IgD-negative memory B cell (primary cell): Measurements from ENCODE around the gene BAHCC1. TPM values are rescaled to one million over a fixed set of nuclear protein-coding genes. Genes with fewer than 3 reads are reported as not detected.

Experiments used
- H3K27ac Mint-ChIP-seq, 3 donors: one replicate each; pipeline ENCODE4 v1.8.0; 2020 to 2022; ENCODE audit warnings: mild to moderate bottlenecking in 3 of 3, mixed read lengths in 3 of 3, moderate library complexity in 1 of 3
- H3K27me3 Mint-ChIP-seq: one replicate; pipeline ENCODE4 v1.8.0; 2021; ENCODE audit warnings: mixed read lengths
- H3K36me3 Mint-ChIP-seq: one replicate; pipeline ENCODE4 v1.8.0; 2020; ENCODE audit warnings: mild to moderate bottlenecking, mixed read lengths
- H3K4me1 Mint-ChIP-seq, 3 donors: one replicate each; pipeline ENCODE4 v1.8.0; 2020 to 2022; ENCODE audit warnings: mixed read lengths in 3 of 3, mild to moderate bottlenecking in 1 of 3
- H3K4me3 Mint-ChIP-seq, 4 donors: one replicate each; pipeline ENCODE4 v1.8.0; 2020 to 2022; ENCODE audit warnings: mild to moderate bottlenecking in 4 of 4, mixed read lengths in 4 of 4, moderate library complexity in 3 of 4
- H3K9me3 Mint-ChIP-seq, 3 donors: one replicate each; pipeline ENCODE4 v1.8.0; 2020 to 2021; ENCODE audit warnings: mixed read lengths in 3 of 3, mild to moderate bottlenecking in 1 of 3
- polyA plus RNA-seq: library from polyadenylated mRNA; unstranded; fragments of 300-500 nt; fragmentation: Illumina TruSeq; gene quantifications from one replicate; pipeline ENCODE4 v1.2.3, GENCODE V29; 2021

Gene BAHCC1
- polyA plus RNA-seq, 1 donor from 2014 or later, result not detected

GRCh38 chr17:81500047-81500446 lies 104.8 kb downstream of the BAHCC1 start:
- Mint-ChIP-seq H3K4me1 (peaks cover 0 to 2% (median 0%) of the 10 kb centered on the region in 3 donors), H3K9me3 (no peaks in the 10 kb centered on the region), H3K4me3 (no peak overlapping the region), H3K36me3 (no peaks in the 10 kb centered on the region), H3K27me3 (peaks cover 1% of the 10 kb centered on the region), H3K27ac (peak overlapping the region in 1 of 3 donors; percentile 57)

DNA sequence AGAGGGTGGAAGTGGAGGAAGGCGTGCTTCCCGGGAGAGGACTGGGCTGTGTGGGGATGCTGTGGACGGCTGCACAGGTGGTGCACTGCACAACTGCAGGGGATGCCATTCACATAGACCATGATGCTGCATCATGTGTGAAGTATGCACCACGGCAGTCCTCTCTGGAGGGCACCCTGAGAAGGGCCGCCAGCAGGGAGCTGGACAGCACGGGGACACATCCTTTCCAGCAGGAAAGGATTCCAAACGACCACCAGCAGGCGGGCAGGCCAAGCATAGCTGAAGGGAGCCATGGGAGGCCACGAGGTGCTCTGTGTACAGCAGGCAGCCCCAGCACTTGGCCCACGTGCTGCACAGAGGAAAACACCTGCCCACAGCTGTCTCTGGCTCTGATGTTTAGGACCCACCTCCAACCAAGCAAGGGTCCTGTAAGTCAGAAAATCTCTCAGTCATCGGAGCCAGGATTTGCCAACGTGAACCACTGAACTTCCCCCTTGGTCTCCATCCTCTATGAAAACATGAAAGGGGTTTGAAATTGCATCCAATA lies 107.3 kb downstream of the BAHCC1 start:
- H3K9me3 Mint-ChIP-seq, result no peaks in the 10 kb centered on the region
- H3K27ac Mint-ChIP-seq, result peak overlapping the region in 1 of 3 donors; percentile 68
- no peaks in the 10 kb centered on the region for H3K27me3 Mint-ChIP-seq
- peak overlapping the region in 1 of 4 donors; percentile 17 for H3K4me3 Mint-ChIP-seq
- H3K36me3 Mint-ChIP-seq, result peaks cover under 1% of the 10 kb centered on the region
- H3K4me1 Mint-ChIP-seq, result peaks cover 0 to 2% (median 0%) of the 10 kb centered on the region in 3 donors

GRCh38 chr17:81503619-81504018 lies 108.4 kb downstream of the BAHCC1 start:
- H3K27ac Mint-ChIP-seq, result no peak overlapping the region
- peaks cover 0 to 2% (median 1%) of the 10 kb centered on the region in 3 donors for H3K4me1 Mint-ChIP-seq

GRCh38 chr17:81508639-81509206 lies 113.5 kb downstream of the BAHCC1 start:
- Mint-ChIP-seq H3K4me3 (peak overlapping the region; percentile 94 to 99 (median 97)), H3K9me3 (no peaks in the 10 kb centered on the region), H3K4me1 (peaks cover 25 to 33% (median 27%) of the 10 kb centered on the region in 3 donors), H3K36me3 (peaks cover 26% of the 10 kb centered on the region), H3K27me3 (no peaks in the 10 kb centered on the region), H3K27ac (peak overlapping the region; percentile 2 to 99 (median 96))

More at GRCh38 chr17:81503619-81504018, 108.4 kb downstream of the BAHCC1 start:
- Mint-ChIP-seq H3K9me3 (no peaks in the 10 kb centered on the region), H3K27me3 (no peaks in the 10 kb centered on the region), H3K4me3 (no peak overlapping the region), H3K36me3 (peaks cover 3% of the 10 kb centered on the region)

- H3K4me1 Mint-ChIP-seq, result peaks cover 25 to 33% (median 27%) of the 10 kb centered on the region in 3 donors
- peak overlapping the region; percentile 14 to 99 (median 96) for H3K27ac Mint-ChIP-seq
- H3K9me3 Mint-ChIP-seq, result no peaks in the 10 kb centered on the region
Measured at GRCh38 chr17:81509207-81509971, 114.1 kb downstream of the BAHCC1 start.

DNA sequence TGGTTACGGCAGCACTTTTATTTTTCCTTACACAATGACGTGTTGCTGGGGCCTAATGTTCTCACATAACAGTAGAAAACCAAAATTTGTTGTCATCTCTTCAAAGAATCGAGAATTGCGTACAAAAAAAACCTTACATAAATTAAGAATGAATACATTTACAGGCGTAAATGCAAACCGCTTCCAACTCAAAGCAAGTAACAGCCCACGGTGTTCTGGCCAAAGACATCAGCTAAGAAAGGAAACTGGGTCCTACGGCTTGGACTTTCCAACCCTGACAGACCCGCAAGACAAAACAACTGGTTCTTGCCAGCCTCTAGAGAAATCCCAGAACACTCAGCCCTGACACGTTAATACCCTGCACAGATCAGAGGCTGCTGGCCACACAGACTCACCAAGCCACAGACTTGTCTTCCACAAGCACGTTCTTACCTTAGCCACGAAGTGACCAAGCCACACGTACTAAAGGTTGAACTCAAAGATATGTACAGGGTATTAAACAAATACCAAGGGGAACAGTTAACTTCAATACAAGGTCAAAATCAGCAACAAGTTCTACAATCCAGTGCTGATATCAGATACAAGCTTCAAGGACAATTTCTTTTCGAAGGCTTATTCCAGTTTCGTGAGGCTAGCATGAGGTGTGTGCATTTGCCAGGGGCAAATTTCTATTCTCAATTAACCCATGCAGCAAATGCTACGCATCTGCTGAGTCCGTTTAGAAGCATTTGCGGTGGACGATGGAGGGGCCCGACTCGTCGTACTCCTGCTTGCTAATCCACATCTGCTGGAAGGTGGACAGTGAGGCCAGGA lies 114.9 kb downstream of the BAHCC1 start:
- H3K27ac Mint-ChIP-seq, result peak overlapping the region; percentile 85 to 99 (median 96)

More at GRCh38 chr17:81509207-81509971, 114.1 kb downstream of the BAHCC1 start:
- Mint-ChIP-seq H3K36me3 (peaks cover 26% of the 10 kb centered on the region), H3K4me3 (peak overlapping the region; percentile 94 to 99 (median 97)), H3K27me3 (no peaks in the 10 kb centered on the region)

DNA sequence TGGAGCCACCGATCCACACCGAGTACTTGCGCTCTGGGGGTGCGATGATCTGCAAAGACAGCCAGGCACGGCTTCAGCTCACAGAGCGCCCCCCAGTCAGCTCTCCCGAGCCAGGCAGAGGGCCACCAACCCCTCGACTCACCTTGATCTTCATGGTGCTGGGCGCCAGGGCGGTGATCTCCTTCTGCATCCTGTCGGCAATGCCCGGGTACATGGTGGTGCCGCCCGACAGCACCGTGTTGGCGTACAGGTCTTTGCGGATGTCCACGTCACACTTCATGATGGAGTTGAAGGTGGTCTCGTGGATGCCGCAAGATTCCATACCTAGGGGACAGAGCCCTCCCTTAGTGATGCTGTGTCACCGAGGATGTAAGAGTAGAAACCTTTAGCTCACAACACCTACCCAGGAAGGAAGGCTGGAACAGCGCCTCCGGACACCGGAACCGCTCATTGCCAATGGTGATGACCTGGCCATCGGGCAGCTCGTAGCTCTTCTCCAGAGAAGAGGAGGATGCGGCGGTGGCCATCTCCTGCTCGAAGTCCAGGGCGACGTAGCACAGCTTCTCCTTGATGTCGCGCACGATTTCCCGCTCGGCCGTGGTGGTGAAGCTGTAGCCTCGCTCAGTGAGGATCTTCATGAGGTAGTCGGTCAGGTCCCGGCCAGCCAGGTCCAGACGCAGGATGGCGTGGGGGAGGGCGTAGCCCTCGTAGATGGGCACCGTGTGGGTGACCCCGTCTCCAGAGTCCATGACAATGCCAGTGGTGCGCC lies 115.7 kb downstream of the BAHCC1 start:
- Mint-ChIP-seq H3K4me1 (peaks cover 25 to 33% (median 27%) of the 10 kb centered on the region in 3 donors), H3K4me3 (peak overlapping the region; percentile 94 to 99 (median 97)), H3K27me3 (no peaks in the 10 kb centered on the region), H3K27ac (peak overlapping the region; percentile 85 to 99 (median 96)), H3K36me3 (peaks cover 26% of the 10 kb centered on the region), H3K9me3 (no peaks in the 10 kb centered on the region)

More for the DNA sequence above, 114.9 kb downstream of the BAHCC1 start:
- H3K4me3 Mint-ChIP-seq, result peak overlapping the region; percentile 94 to 99 (median 97)
- H3K27me3 Mint-ChIP-seq, result no peaks in the 10 kb centered on the region
- H3K9me3 Mint-ChIP-seq, result no peaks in the 10 kb centered on the region
- peaks cover 25 to 33% (median 27%) of the 10 kb centered on the region in 3 donors for H3K4me1 Mint-ChIP-seq
- H3K36me3 Mint-ChIP-seq, result peaks cover 26% of the 10 kb centered on the region

DNA sequence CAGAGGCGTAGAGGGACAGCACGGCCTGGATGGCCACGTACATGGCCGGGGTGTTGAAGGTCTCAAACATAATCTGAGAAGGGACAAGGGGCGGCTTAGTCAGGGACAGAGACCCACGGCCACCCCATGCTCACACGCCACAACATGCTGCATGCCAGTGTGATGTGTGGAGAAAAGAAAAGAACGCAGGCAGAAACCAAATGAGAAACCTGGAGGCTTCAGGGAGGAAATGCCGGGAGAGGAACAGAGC lies 116.2 kb downstream of the BAHCC1 start:
- peak overlapping the region; percentile 85 to 99 (median 96) for H3K27ac Mint-ChIP-seq
- H3K36me3 Mint-ChIP-seq, result peaks cover 26% of the 10 kb centered on the region
- peaks cover 25 to 37% (median 32%) of the 10 kb centered on the region in 3 donors for H3K4me1 Mint-ChIP-seq
- no peaks in the 10 kb centered on the region for H3K27me3 Mint-ChIP-seq
- H3K9me3 Mint-ChIP-seq, result no peaks in the 10 kb centered on the region
- H3K4me3 Mint-ChIP-seq, result peak overlapping the region; percentile 94 to 99 (median 97)

DNA sequence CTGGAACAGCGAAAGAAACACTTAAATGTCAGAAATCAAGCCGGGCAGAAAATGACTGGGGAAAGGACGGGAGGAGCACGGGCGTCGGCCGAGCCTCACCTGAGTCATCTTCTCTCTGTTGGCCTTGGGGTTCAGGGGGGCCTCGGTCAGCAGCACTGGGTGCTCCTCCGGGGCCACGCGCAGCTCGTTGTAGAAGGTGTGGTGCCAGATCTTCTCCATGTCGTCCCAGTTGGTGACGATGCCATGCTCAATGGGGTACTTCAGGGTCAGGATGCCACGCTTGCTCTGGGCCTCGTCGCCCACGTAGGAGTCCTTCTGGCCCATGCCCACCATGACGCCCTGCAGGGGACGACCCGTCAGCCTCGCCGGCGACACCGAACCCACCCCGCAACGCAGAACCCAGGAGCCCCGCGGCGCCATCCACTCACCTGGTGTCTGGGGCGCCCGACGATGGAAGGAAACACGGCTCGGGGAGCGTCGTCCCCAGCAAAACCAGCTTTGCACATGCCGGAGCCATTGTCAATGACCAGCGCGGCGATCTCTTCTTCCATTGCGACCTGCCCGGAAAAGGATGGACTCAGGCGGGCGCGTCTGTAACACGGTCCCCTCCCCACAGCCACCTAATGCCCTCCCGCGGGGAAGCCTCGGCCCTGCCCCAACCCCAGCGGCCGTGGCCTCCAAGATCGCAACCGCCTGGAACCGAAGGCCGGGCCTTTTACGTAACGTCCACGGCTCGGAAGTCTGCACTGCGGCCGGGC lies 116.7 kb downstream of the BAHCC1 start:
- Mint-ChIP-seq H3K27ac (peak overlapping the region; percentile 85 to 99 (median 96)), H3K27me3 (no peaks in the 10 kb centered on the region), H3K36me3 (peaks cover 26% of the 10 kb centered on the region), H3K4me3 (peak overlapping the region; percentile 94 to 99 (median 97)), H3K9me3 (no peaks in the 10 kb centered on the region), H3K4me1 (peaks cover 27 to 37% (median 36%) of the 10 kb centered on the region in 3 donors)

DNA sequence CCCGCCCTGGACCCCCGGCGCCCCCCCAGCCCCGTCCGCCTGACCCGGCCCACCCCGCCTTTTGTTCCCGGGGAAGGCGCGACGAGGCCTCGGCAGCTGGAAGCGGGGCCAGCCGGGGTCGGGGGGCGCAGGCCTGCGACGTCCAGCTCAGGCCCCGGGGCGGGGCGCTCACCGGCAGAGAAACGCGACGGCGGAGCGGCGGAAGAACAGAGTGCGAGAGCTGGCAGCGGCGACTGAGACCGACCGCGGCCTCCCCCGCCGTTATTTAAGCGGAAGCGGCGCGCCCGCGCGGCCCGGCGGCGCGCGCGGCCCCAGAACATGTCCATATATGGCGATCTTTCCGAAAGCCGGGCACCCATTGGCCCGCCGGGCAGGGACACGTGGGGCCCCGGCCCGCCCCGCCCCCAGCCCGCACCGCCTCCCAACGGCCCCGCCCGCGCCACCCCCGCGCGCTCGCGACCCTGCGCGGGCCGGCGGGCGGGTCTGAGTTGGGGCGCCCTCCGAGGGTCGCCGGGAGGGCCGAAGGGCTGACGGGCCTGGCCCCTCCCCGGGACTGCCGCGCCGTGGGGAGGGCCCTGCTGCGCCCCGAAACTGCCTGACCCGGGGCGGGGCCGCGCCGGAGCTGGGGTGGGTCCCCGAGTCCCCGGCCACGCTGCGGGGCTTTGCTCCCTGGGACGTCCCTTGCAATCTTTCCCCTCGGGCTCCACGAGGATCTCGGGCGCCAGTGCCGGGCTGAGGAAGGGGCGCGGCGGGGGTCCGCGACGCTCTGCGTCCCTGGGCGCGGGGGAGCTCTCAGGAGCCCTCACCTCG lies 117.5 kb downstream of the BAHCC1 start, which contains the start of gene ACTG1:
TSS of gene ACTG1 (minus strand) at position 238 of the 810 bp plus-strand sequence. CDS start 445 bp downstream, outside the sequence.
- no peaks in the 10 kb centered on the region for H3K9me3 Mint-ChIP-seq
- H3K36me3 Mint-ChIP-seq, result peaks cover 24% of the 10 kb centered on the region
- H3K4me3 Mint-ChIP-seq, result peak within 1 kb of the TSS; percentile 94 to 99 (median 97)
- H3K27ac Mint-ChIP-seq, result peak within 1 kb of the TSS; percentile 95 to 99 (median 96)
- H3K4me1 Mint-ChIP-seq, result peaks cover 27 to 38% (median 36%) of the 10 kb centered on the region in 3 donors
- no peaks in the 10 kb centered on the region for H3K27me3 Mint-ChIP-seq

GRCh38 chr17:81513372-81513752 lies 118.1 kb downstream of the BAHCC1 start:
- peak overlapping the region; percentile 95 to 99 (median 95) for H3K27ac Mint-ChIP-seq
- peak overlapping the region; percentile 86 to 99 (median 96) for H3K4me3 Mint-ChIP-seq
- no peaks in the 10 kb centered on the region for H3K9me3 Mint-ChIP-seq
- peaks cover 24% of the 10 kb centered on the region for H3K36me3 Mint-ChIP-seq
- H3K4me1 Mint-ChIP-seq, result peaks cover 31 to 44% (median 39%) of the 10 kb centered on the region in 3 donors
- no peaks in the 10 kb centered on the region for H3K27me3 Mint-ChIP-seq

- Mint-ChIP-seq H3K4me3 (peak overlapping the region; percentile 86 to 99 (median 96)), H3K27me3 (no peaks in the 10 kb centered on the region), H3K36me3 (peaks cover 24% of the 10 kb centered on the region), H3K4me1 (peaks cover 29 to 42% (median 41%) of the 10 kb centered on the region in 3 donors), H3K27ac (peak overlapping the region; percentile 95 to 99 (median 95)), H3K9me3 (no peaks in the 10 kb centered on the region)
Measured at GRCh38 chr17:81513753-81514488, 118.7 kb downstream of the BAHCC1 start.
